ENCODE results near the gene CENPV.
"Not testable (repeated sequence)": the region's sequence is repeated elsewhere in the genome, so short reads cannot be mapped to it uniquely, and the experiment has no call there.

The CENPV gene

GRCh38 chr17:16391451-16391850, 38.2 kb upstream of the CENPV start:
- H3K27me3 ChIP-seq (ENCODE audit: insufficient read depth, low read length, poor library complexity, severe bottlenecking): no peaks in the 10 kb centered on the region
- H3K9me2 ChIP-seq (replicated peaks; ENCODE audit: low read depth, low read length): no peaks in the 10 kb centered on the region
- no peak overlapping the region for H3K4me2 ChIP-seq (ENCODE audit: low read depth, low read length, poor library complexity, severe bottlenecking)
- no peaks in the 10 kb centered on the region for H3K36me3 ChIP-seq (ENCODE audit: insufficient read depth, low read length)
- no peaks in the 10 kb centered on the region for H3F3A ChIP-seq (ENCODE audit: low read depth)
- no peak overlapping the region for H3K9ac ChIP-seq (ENCODE audit: low read depth, low read length, poor library complexity, severe bottlenecking)
- no peak overlapping the region for H3K4me3 ChIP-seq (ENCODE audit: low read length, poor library complexity, severe bottlenecking)
- TF ChIP-seq, protein P1, sequence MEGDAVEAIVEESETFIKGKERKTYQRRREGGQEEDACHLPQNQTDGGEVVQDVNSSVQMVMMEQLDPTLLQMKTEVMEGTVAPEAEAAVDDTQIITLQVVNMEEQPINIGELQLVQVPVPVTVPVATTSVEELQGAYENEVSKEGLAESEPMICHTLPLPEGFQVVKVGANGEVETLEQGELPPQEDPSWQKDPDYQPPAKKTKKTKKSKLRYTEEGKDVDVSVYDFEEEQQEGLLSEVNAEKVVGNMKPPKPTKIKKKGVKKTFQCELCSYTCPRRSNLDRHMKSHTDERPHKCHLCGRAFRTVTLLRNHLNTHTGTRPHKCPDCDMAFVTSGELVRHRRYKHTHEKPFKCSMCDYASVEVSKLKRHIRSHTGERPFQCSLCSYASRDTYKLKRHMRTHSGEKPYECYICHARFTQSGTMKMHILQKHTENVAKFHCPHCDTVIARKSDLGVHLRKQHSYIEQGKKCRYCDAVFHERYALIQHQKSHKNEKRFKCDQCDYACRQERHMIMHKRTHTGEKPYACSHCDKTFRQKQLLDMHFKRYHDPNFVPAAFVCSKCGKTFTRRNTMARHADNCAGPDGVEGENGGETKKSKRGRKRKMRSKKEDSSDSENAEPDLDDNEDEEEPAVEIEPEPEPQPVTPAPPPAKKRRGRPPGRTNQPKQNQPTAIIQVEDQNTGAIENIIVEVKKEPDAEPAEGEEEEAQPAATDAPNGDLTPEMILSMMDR (conservative IDR thresholded peaks at IDR 0.05; ENCODE audit: low read length): no peak
- no peak for TF ChIP-seq EZH2phosphoT487 (IDR thresholded peaks at IDR 0.05; ENCODE audit: borderline replicate concordance)
- no peak overlapping the region for H2AFZ ChIP-seq (ENCODE audit: low read length)
- no peaks in the 10 kb centered on the region for H3K9me3 ChIP-seq (ENCODE audit: insufficient read depth, low read depth, low read length)
- no peaks in the 10 kb centered on the region for H4K20me1 ChIP-seq (ENCODE audit: insufficient read depth, low read length, poor library complexity, severe bottlenecking)
- no peaks in the 10 kb centered on the region for H3K79me2 ChIP-seq (ENCODE audit: insufficient read depth, low read length)
- H3K4me1 ChIP-seq (ENCODE audit: insufficient read depth, low read length, poor library complexity, severe bottlenecking): no peaks in the 10 kb centered on the region

GRCh38 chr17:16386126-16386507, 32.8 kb upstream of the CENPV start:
- peak overlapping the region; percentile 67 for H3K4me3 ChIP-seq (ENCODE audit: low read length, poor library complexity, severe bottlenecking)

DNA sequence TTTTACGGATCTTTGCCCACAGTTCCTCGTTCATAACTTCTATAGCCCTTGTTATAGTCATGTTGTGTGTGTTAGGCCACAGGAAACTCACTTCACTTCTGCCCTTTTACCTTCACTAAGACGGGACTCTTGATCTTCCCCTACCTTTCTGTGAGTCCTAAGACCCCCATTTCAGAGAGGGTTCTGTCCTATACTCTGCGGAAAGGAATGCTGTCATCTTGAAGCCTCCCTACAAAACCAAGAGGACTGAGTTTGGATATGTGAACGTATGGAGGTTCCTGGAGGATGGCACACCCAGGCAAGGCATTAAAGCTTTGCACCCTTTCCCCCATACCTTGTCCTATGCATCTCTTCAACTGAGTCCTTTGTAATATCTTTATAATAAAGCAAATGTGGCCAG, 31.3 kb upstream of the CENPV start:
- Histone ChIP-seq H3K9me2 (replicated peaks; ENCODE audit: low read depth, low read length) (no peaks in the 10 kb centered on the region), H4K20me1 (ENCODE audit: insufficient read depth, low read length, poor library complexity, severe bottlenecking) (peaks cover 30% of the 10 kb centered on the region), H3K9ac (ENCODE audit: low read depth, low read length, poor library complexity, severe bottlenecking) (no peak overlapping the region), H3K4me1 (ENCODE audit: insufficient read depth, low read length, poor library complexity, severe bottlenecking) (peaks cover 22% of the 10 kb centered on the region), H3K9me3 (ENCODE audit: insufficient read depth, low read depth, low read length) (no peaks in the 10 kb centered on the region), H3K79me2 (ENCODE audit: insufficient read depth, low read length) (peaks cover 39% of the 10 kb centered on the region), H3K4me3 (ENCODE audit: low read length, poor library complexity, severe bottlenecking) (peak overlapping the region; percentile 89), H3K4me2 (ENCODE audit: low read depth, low read length, poor library complexity, severe bottlenecking) (peak overlapping the region; percentile 96), H2AFZ (ENCODE audit: low read length) (no peak overlapping the region), H3K27me3 (ENCODE audit: insufficient read depth, low read length, poor library complexity, severe bottlenecking) (no peaks in the 10 kb centered on the region), H3K36me3 (ENCODE audit: insufficient read depth, low read length) (peaks cover 20% of the 10 kb centered on the region), H3F3A (ENCODE audit: low read depth) (peaks cover 6% of the 10 kb centered on the region; the same call in 1 of the 2 replicates)
- TF ChIP-seq, protein P1 (conservative IDR thresholded peaks at IDR 0.05; ENCODE audit: low read length): no peak
- TF ChIP-seq EZH2phosphoT487 (IDR thresholded peaks at IDR 0.05; ENCODE audit: borderline replicate concordance): no peak

More at GRCh38 chr17:16386126-16386507, 32.8 kb upstream of the CENPV start:
- Histone ChIP-seq H4K20me1 (ENCODE audit: insufficient read depth, low read length, poor library complexity, severe bottlenecking) (peaks cover 30% of the 10 kb centered on the region), H3K9ac (ENCODE audit: low read depth, low read length, poor library complexity, severe bottlenecking) (peak overlapping the region; percentile 45), H3K4me1 (ENCODE audit: insufficient read depth, low read length, poor library complexity, severe bottlenecking) (peaks cover 22% of the 10 kb centered on the region), H3K4me2 (ENCODE audit: low read depth, low read length, poor library complexity, severe bottlenecking) (peak overlapping the region; percentile 63), H3K36me3 (ENCODE audit: insufficient read depth, low read length) (peaks cover 20% of the 10 kb centered on the region), H3K79me2 (ENCODE audit: insufficient read depth, low read length) (peaks cover 39% of the 10 kb centered on the region), H2AFZ (ENCODE audit: low read length) (peak overlapping the region; percentile 60; the same call in 1 of the 2 replicates)
- not testable (repeated sequence) for H3F3A ChIP-seq (ENCODE audit: low read depth); H3K9me2 ChIP-seq (replicated peaks; ENCODE audit: low read depth, low read length); H3K9me3 ChIP-seq (ENCODE audit: insufficient read depth, low read depth, low read length); H3K27me3 ChIP-seq (ENCODE audit: insufficient read depth, low read length, poor library complexity, severe bottlenecking)

DNA sequence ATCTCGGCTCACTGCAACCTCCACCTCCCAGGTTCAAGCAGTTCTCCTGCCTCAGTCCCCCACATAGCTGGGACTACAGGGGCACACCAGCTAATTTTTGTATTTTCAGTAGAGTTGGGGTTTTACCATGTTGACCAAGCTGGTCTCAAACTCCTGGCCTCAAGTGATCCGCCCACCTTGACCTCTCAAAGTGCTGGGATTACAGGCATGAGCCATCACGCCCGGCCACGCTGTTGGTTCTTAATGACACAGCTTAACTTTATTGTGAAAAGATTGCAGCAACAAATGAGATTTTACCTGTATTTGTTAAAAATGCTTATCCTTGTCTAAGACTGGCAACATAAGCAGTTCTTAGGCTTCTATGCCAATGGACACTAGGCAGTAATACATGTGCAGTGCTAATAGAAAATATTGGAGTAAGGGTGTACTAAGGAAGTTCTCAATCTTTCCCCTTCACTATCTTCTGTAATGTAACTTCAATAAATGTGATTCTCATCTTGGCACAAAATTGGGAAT, 30.6 kb upstream of the CENPV start:
- peaks cover 22% of the 10 kb centered on the region for H3K4me1 ChIP-seq (ENCODE audit: insufficient read depth, low read length, poor library complexity, severe bottlenecking)
- no peaks in the 10 kb centered on the region for H3K9me3 ChIP-seq (ENCODE audit: insufficient read depth, low read depth, low read length)
- no peak overlapping the region for H2AFZ ChIP-seq (ENCODE audit: low read length)
- H3K79me2 ChIP-seq (ENCODE audit: insufficient read depth, low read length): peaks cover 39% of the 10 kb centered on the region
- peak overlapping the region; percentile 96 for H3K4me2 ChIP-seq (ENCODE audit: low read depth, low read length, poor library complexity, severe bottlenecking)
- H4K20me1 ChIP-seq (ENCODE audit: insufficient read depth, low read length, poor library complexity, severe bottlenecking): peaks cover 30% of the 10 kb centered on the region
- peak overlapping the region; percentile 98 for H3K9ac ChIP-seq (ENCODE audit: low read depth, low read length, poor library complexity, severe bottlenecking)
- H3K27me3 ChIP-seq (ENCODE audit: insufficient read depth, low read length, poor library complexity, severe bottlenecking): no peaks in the 10 kb centered on the region
- no peaks in the 10 kb centered on the region for H3K9me2 ChIP-seq (replicated peaks; ENCODE audit: low read depth, low read length)
- TF ChIP-seq EZH2phosphoT487 (IDR thresholded peaks at IDR 0.05; ENCODE audit: borderline replicate concordance): no peak
- TF ChIP-seq, protein P1 (conservative IDR thresholded peaks at IDR 0.05; ENCODE audit: low read length): no peak
- peaks cover 20% of the 10 kb centered on the region for H3K36me3 ChIP-seq (ENCODE audit: insufficient read depth, low read length)
- H3F3A ChIP-seq (ENCODE audit: low read depth): peaks cover 6% of the 10 kb centered on the region; the same call in 1 of the 2 replicates
- H3K4me3 ChIP-seq (ENCODE audit: low read length, poor library complexity, severe bottlenecking): peak overlapping the region; percentile 89
